ENCODE results near the gene CTSC. TPM values are rescaled to one million over a fixed set of nuclear protein-coding genes. Genes with fewer than 3 reads are reported as not detected.

Gene CTSC
- total RNA-seq, 1 donor from 2014 or later: 46.0 TPM

- no peak for DNase-seq (ENCODE audit: low read depth in 2 of 2)
These were observed 19.5 kb downstream of the CTSC start for GRCh38 chr11:88318017-88318416.

GRCh38 chr11:88317536-88317935, 20.0 kb downstream of the CTSC start:
- no peak for DNase-seq (ENCODE audit: low read depth in 2 of 2)

- no peak for DNase-seq (ENCODE audit: low read depth in 2 of 2)
These were observed 21.5 kb downstream of the CTSC start for GRCh38 chr11:88315981-88316441.

GRCh38 chr11:88315015-88315414, 22.5 kb downstream of the CTSC start:
- no peak for DNase-seq (ENCODE audit: low read depth in 2 of 2)

- DNase-seq (ENCODE audit: low read depth in 2 of 2): no peak
These were observed 24.1 kb downstream of the CTSC start for GRCh38 chr11:88313441-88313840.

- DNase-seq (ENCODE audit: low read depth in 2 of 2): no peak
These were observed 24.9 kb downstream of the CTSC start for GRCh38 chr11:88312628-88313027.

GRCh38 chr11:88310246-88310645, 27.3 kb downstream of the CTSC start:
- DNase-seq (ENCODE audit: low read depth in 2 of 2): no peak

GRCh38 chr11:88308576-88308975, 29.0 kb downstream of the CTSC start:
- no peak for DNase-seq (ENCODE audit: low read depth in 2 of 2)

GRCh38 chr11:88307749-88308425, 29.6 kb downstream of the CTSC start:
- DNase-seq (ENCODE audit: low read depth in 2 of 2): no peak

- DNase-seq (ENCODE audit: low read depth in 2 of 2): no peak
These were observed 30.8 kb downstream of the CTSC start for GRCh38 chr11:88306785-88307184.

GRCh38 chr11:88305430-88305829, 32.1 kb downstream of the CTSC start:
- DNase-seq (ENCODE audit: low read depth in 2 of 2): no peak

- DNase-seq (ENCODE audit: low read depth in 2 of 2): no peak
These were observed 33.2 kb downstream of the CTSC start for GRCh38 chr11:88304352-88304751.

GRCh38 chr11:88303037-88303436, 34.5 kb downstream of the CTSC start:
- DNase-seq (ENCODE audit: low read depth in 2 of 2): no peak

GRCh38 chr11:88301488-88302140, 35.9 kb downstream of the CTSC start:
- no peak for DNase-seq (ENCODE audit: low read depth in 2 of 2)

GRCh38 chr11:88300888-88301487, 36.5 kb downstream of the CTSC start:
- no peak for DNase-seq (ENCODE audit: low read depth in 2 of 2)

GRCh38 chr11:88297863-88298262, 39.7 kb downstream of the CTSC start:
- no peak for DNase-seq (ENCODE audit: low read depth in 2 of 2)

- DNase-seq (ENCODE audit: low read depth in 2 of 2): no peak
These were observed 40.1 kb downstream of the CTSC start for GRCh38 chr11:88297421-88297820.

GRCh38 chr11:88295028-88295427, 42.5 kb downstream of the CTSC start:
- DNase-seq (ENCODE audit: low read depth in 2 of 2): no peak

- DNase-seq (ENCODE audit: low read depth in 2 of 2): no peak
These were observed 43.6 kb downstream of the CTSC start for GRCh38 chr11:88293931-88294330.

- DNase-seq (ENCODE audit: low read depth in 2 of 2): peak; percentile 36 to 67
These were observed 45.2 kb downstream of the CTSC start for GRCh38 chr11:88292171-88292843.

GRCh38 chr11:88288560-88288959, 49.0 kb downstream of the CTSC start:
- no peak for DNase-seq (ENCODE audit: low read depth in 2 of 2)

GRCh38 chr11:88284336-88285050, 53.0 kb downstream of the CTSC start:
- peak; percentile 83 to 89 for DNase-seq (ENCODE audit: low read depth in 2 of 2)
